Measurements from ENCODE around the gene CHN1.
A peak's percentile ranks its signal among the peaks of the same experiment; 100 is the strongest.

Gene CHN1

DNA sequence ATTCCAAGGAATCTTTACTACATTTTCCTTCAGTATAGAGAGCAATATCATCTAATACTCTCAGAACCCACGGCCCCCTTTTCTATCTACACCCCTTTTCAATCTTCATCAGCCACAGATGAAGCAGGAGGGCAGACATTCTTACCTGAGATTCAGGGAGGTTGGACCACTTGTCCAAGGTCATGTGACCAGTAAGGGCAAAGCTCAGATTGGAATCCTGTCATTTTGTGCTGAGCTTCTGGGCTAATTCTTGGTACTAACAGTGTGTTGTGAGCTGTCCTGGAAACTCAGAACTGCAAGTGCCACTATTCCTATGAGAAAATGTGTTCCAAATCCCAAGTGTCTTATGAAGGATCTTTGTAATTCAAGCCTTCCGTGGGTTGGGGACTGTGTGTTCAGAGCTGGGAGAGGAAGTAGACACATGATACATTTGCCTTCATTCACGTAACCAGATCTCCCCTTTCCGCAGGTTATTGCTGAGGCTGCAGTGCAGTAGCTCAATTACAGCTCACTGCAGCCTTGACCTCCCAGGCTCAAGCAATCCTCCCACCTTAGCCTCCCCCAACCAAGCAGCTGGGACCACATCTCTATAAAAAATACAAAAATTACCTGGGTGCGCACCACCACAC lies 244.2 kb downstream of the CHN1 start:
- DNase-seq = no peak

DNA sequence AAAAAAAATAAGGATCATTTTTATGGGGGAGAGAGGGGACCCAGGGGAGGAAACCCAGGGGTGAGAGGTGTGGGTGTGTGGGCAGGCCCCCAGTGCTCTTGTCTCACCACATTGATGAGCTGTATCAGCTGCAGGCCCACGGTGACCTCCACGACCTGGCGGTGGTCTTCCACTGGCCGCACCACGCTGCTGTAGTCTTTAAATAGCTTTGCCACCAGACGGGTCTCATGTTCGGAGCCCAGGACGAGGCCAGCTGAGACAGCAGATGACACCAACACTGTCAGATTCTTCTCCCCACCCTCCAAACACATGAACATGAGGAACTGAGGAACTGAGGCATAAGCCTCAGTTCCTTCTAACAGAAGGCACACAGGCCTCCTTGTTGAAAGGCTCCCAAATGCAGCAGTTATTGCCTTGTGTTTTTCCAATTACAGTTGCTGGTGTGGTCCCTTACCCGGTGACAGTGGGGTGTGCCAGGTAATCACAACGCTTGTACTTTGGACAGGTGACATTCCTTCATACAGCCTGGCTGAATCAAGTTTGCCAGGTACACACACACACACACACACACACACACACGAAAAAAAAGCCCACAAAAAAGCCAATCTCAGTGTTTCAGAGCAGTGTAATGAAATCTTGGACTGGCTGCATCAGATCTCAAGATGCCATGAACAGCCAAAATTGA lies 245.7 kb downstream of the CHN1 start:
- no peak for DNase-seq

DNA sequence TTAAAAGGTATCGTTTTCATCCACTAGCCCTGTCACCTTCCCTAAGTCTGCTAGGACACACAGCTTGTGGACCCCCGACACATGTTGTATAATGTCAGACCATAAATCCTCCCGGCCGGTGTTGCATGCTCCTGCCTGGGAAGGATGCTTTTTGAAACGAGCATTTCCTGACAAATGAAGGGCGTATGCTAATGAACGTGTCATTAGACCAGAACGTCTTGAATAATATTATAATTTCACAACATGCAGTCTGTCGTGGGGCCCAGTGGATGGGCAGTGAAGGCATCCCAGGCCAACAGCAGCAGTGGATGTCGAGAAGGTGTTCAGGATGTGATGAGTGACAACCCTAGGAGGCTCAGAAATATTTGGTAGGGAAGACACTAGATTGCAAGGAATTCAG lies 248.4 kb downstream of the CHN1 start:
- no peak for DNase-seq

DNA sequence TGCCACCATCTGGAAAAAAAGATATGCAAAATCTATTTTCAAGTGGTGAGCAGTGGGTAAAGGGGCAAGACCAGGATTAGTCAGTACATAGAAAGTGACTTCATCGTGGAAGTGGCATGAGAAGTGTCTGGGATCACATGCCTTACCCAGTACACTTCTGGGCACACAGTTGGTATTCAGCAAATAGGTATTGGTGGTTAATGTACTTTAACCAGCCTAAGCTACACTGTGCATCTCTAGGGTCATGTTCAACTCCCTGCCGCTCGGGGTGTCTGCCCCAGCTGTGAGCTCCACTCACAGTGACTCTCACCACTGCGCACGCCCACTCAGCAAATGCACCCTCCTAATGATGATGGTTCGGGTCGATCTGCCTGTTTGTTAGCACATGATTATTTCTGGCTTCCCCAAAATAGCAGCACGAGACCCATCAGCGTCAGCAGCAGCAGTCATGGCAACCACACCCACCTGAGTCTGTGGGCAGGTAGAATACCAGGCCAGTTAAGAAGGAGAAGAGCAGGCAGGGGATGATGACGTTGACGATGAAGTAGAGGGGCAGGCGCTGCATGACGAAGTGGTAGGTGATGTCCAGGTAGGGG lies 252.0 kb downstream of the CHN1 start:
- no peak for DNase-seq

DNA sequence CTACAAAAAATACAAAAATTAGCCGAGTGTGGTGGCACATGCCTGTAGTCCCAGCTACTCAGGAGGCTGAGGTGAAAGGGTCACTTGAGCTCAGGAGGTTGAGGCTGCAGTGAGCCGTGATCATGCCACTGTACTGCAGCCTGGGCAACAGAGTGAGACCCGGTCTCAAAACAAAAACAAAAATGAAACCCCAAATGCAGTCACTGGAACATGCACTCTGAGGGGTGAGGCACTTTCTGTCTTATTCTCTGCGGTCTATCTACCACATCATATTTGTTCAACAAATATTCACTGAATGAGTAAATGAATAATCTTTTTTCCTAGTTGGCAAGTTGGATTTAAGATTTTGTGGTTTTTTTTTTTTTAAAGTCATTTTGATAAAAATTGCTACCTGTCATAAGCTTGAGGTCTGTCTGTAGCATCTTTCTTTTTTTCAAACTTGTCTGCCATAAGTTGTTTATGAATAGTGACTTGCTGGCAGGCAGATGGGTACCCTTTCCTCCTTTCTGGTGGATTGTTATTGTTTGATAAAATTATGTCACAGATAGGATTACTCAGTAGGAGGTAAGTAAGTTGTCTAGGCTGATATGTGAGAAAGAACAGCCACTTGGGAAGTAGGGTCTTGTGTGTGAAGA lies 252.7 kb downstream of the CHN1 start:
- no peak for DNase-seq

DNA sequence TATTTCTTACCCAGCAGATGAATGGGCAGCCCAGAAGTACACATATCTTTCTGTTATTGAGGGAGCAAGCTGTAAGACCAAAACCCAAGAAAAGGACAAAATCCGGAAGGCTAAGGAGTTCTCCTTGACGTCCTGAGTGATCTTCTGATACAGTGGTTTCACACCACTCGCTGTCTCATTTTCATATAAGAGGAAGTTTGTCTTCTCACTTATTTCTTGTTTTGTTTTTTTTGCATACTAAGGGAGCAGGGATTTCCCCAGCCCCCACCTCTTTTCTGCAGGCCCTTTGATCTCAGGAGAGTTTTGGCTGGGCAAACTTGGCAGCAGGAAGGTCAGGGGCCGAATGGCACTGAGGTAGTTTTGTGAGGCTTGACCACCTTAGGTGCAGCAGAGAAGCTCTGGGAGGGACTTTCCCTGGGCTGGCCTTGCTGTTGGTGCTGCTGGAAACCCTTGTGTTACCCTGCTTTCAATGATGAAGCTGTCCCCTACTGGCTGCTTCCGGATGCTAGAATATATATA lies 254.2 kb downstream of the CHN1 start:
- DNase-seq = no peak

DNA sequence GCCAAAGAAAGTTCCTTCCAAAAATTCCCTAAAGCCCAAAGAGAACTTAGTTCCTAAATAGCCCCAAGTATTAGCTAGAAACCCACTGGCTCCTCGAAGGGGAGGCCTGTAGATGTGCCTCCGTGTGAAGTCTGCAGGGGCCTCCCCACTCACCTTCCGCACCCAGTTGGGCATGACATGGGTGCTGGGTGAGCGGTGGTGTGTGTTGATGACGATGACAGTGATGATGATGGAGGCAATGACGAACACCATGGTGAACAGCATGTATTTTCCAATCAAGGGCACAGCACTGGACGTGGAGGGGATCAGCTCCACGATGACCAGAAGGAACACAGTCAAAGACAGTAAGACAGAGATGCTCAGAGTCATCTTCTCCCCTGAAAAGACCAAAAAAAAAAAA lies 255.4 kb downstream of the CHN1 start:
- no peak for DNase-seq

DNA sequence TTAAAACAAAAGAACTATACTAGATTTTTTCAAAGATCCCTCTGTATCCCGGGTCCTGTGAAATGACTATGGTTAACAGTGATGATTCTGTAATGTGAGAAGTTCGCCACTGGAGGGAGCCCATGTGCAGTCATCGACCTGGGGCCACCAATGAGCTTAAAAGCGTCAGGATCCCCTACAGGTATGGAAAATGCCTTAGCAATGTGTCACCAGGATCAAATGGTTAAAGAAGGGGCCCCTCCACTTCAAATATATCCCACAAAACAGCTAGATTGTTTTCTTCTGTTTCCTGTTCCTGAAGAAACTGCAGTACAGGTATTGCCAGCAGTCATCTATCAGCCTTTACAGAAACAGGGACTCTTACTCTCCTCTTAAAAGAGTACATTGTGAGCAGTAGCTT lies 256.2 kb downstream of the CHN1 start:
- DNase-seq = peak; percentile 22

All from GOT3 (cell line).